Colonic mucosa (tissue), 4 donors: ENCODE measurements around the gene PON1. TPM values are rescaled to one million over a fixed set of nuclear protein-coding genes. Genes with fewer than 3 reads are reported as not detected.

Experiments
- DNase-seq: peaks from one replicate; pipeline ENCODE4 v3.0.0-alpha.2; 2020
- H3K27ac ChIP-seq: fragments of 200-600 bp; one replicate; pipeline ENCODE4 v1.8.0; 2021
- H3K27me3 ChIP-seq: fragments of 200-600 bp; one replicate; pipeline ENCODE4 v1.8.0; 2021
- H3K36me3 ChIP-seq: fragments of 200-600 bp; one replicate; pipeline ENCODE4 v1.8.0; 2021
- H3K4me1 ChIP-seq: fragments of 200-600 bp; one replicate; pipeline ENCODE4 v1.8.0; 2021; ENCODE audit warnings: mild to moderate bottlenecking
- H3K4me3 ChIP-seq: fragments of 200-600 bp; one replicate; pipeline ENCODE4 v1.8.0; 2021
- H3K9ac ChIP-seq, 2 donors: one replicate each; pipeline ENCODE4 v1.7.0; 2013; ENCODE audit warnings: control low read depth in 2 of 2, low read depth in 2 of 2, low read length in 2 of 2
- H3K9me3 ChIP-seq: fragments of 200-600 bp; one replicate; pipeline ENCODE4 v1.8.0; 2021
- CTCF ChIP-seq: fragments of 200-600 bp; IDR thresholded peaks from one replicate; pipeline ENCODE4 v1.8.0; 2022; ENCODE audit warnings: antibody characterized with exemption, mild to moderate bottlenecking
- intact Hi-C: fragments of 100-400 bp; cut with DNase I; formaldehyde crosslinking; loops from one replicate; pipeline ENCODE4 v1.14.1; 2022
- total RNA-seq, 2 donors: library from RNA; stranded (reverse); fragmentation: NEBNext Ultra II Directional in 1 of 2; extraction: Animal tissue kit (Norgen Biotek cat#: 25700) in 1 of 2; gene quantifications; one replicate each; pipeline ENCODE4 v1.2.1, GENCODE V29; 2021
- donor health status: healthy.
- donor health status: DM: no; HTN: no; CAD: no.
- donor health status: DM: no; HTN: no; CAD: no.

The PON1 gene
- total RNA-seq, 2 donors from 2014 or later = not detected

GRCh38 chr7:95318501-95319100 lies 5.7 kb downstream of the PON1 start:
- DNase-seq = no peak
- Histone ChIP-seq H3K27me3 (no peaks in the 10 kb centered on the region), H3K27ac (no peak overlapping the region), H3K9me3 (no peaks in the 10 kb centered on the region), H3K9ac (no peak overlapping the region), H3K4me3 (no peak overlapping the region), H3K4me1 (no peaks in the 10 kb centered on the region), H3K36me3 (no peaks in the 10 kb centered on the region)
- no peak for TF ChIP-seq CTCF
- intact Hi-C loops = no loop called here

GRCh38 chr7:95317966-95318365 lies 6.4 kb downstream of the PON1 start:
- Histone ChIP-seq H3K36me3 (no peaks in the 10 kb centered on the region), H3K4me3 (no peak overlapping the region), H3K9me3 (no peaks in the 10 kb centered on the region), H3K9ac (no peak overlapping the region), H3K27me3 (no peaks in the 10 kb centered on the region), H3K27ac (no peak overlapping the region), H3K4me1 (no peaks in the 10 kb centered on the region)
- intact Hi-C loops = no loop called here
- TF ChIP-seq CTCF = no peak
- no peak for DNase-seq

- DNase-seq = no peak
- intact Hi-C loops = no loop called here
- no peak for TF ChIP-seq CTCF
- H3K36me3 ChIP-seq = no peaks in the 10 kb centered on the region
- H3K4me1 ChIP-seq = no peaks in the 10 kb centered on the region
- no peaks in the 10 kb centered on the region for H3K9me3 ChIP-seq
- no peak overlapping the region for H3K9ac ChIP-seq
- H3K4me3 ChIP-seq = no peak overlapping the region
- H3K27me3 ChIP-seq = no peaks in the 10 kb centered on the region
- H3K27ac ChIP-seq = no peak overlapping the region
Observed at GRCh38 chr7:95317546-95317945, 6.8 kb downstream of the PON1 start.

GRCh38 chr7:95316588-95316987 lies 7.7 kb downstream of the PON1 start:
- Histone ChIP-seq H3K4me1 (no peaks in the 10 kb centered on the region), H3K9ac (no peak overlapping the region)
- intact Hi-C loops = no loop called here

GRCh38 chr7:95312561-95312960 lies 11.8 kb downstream of the PON1 start:
- DNase-seq = no peak
- no peak overlapping the region for H3K4me3 ChIP-seq
- H3K4me1 ChIP-seq = no peaks in the 10 kb centered on the region
- no peak overlapping the region for H3K27ac ChIP-seq
- no peak overlapping the region for H3K9ac ChIP-seq
- H3K9me3 ChIP-seq = no peaks in the 10 kb centered on the region
- intact Hi-C loops = no loop called here
- no peaks in the 10 kb centered on the region for H3K36me3 ChIP-seq
- no peaks in the 10 kb centered on the region for H3K27me3 ChIP-seq
- TF ChIP-seq CTCF = no peak

More at GRCh38 chr7:95316588-95316987, 7.7 kb downstream of the PON1 start:
- Histone ChIP-seq H3K27ac (no peak overlapping the region), H3K4me3 (no peak overlapping the region), H3K9me3 (no peaks in the 10 kb centered on the region), H3K27me3 (no peaks in the 10 kb centered on the region), H3K36me3 (no peaks in the 10 kb centered on the region)
- DNase-seq = no peak
- TF ChIP-seq CTCF = no peak
